ENCODE data around the gene GABRB3. TPM values are rescaled to one million over a fixed set of nuclear protein-coding genes. Genes with fewer than 3 reads are reported as not detected.

The GABRB3 gene
- total and polyA plus RNA-seq, 4 donors, result 0.09 to 1.2 (median 0.50) TPM

GRCh38 chr15:26667222-26667988 lies 105.5 kb downstream of the GABRB3 start:
- Histone ChIP-seq H3K4me3 (ENCODE audit: low read depth in 1 of 3, low read length in 3 of 3) (no peak overlapping the region), H3K27ac (ENCODE audit: low read depth in 1 of 2, low read length in 2 of 2) (no peak overlapping the region), H3K9ac (ENCODE audit: low read depth in 1 of 2, low read length in 2 of 2) (no peak overlapping the region), H3K4me1 (ENCODE audit: control insufficient read depth in 4 of 4, insufficient read depth in 4 of 4, low read length in 3 of 4) (no peaks in the 10 kb centered on the region), H3K9me3 (ENCODE audit: control insufficient read depth in 4 of 4, low read length in 3 of 4) (peaks cover 0 to 3% (median 0%) of the 10 kb centered on the region in 4 donors), H3K27me3 (ENCODE audit: control insufficient read depth in 4 of 4, insufficient read depth in 4 of 4, low read length in 3 of 4) (peaks cover 0 to 3% (median 0%) of the 10 kb centered on the region in 4 donors), H3K36me3 (ENCODE audit: control insufficient read depth in 4 of 4, insufficient read depth in 3 of 4, low read depth in 1 of 4, low read length in 3 of 4) (no peaks in the 10 kb centered on the region)
- DNase-seq (ENCODE audit: low spot score), result no peak
- 66% methylated on average over 14 of the region's 14 CpGs for WGBS
- TF ChIP-seq ATF3 (IDR thresholded peaks at IDR 0.05) (no peak), RAD21 (IDR thresholded peaks at IDR 0.05) (no peak), GABPA (IDR thresholded peaks at IDR 0.05 in 1 of 2, conservative IDR thresholded peaks at IDR 0.05 in 1 of 2) (no peak), JUND (IDR thresholded peaks at IDR 0.05) (no peak), SP1 (IDR thresholded peaks at IDR 0.05) (no peak), FOXA1 (IDR thresholded peaks at IDR 0.05) (no peak), TAF1 (conservative IDR thresholded peaks at IDR 0.05) (no peak), CTCF (IDR thresholded peaks at IDR 0.05; ENCODE audit: low read depth, low read length, missing input control) (no peak), EGR1 (IDR thresholded peaks at IDR 0.05; ENCODE audit: low read depth in 2 of 2) (no peak), REST (IDR thresholded peaks at IDR 0.05) (no peak), ZBTB33 (IDR thresholded peaks at IDR 0.05) (no peak), HNF4A (conservative IDR thresholded peaks at IDR 0.05) (no peak), HNF4G (IDR thresholded peaks at IDR 0.05) (no peak), FOXA2 (IDR thresholded peaks at IDR 0.05) (no peak), MAX (IDR thresholded peaks at IDR 0.05) (no peak), RXRA (IDR thresholded peaks at IDR 0.05) (no peak)
